GM12865 (cell line): ENCODE measurements around the gene KCTD1.

ENCODE experiments used
- DNase-seq: peaks from one replicate; pipeline ENCODE4 v3.0.0; 2010; ENCODE audit warnings: low read depth
- H3K4me3 ChIP-seq: 2 replicates; pipeline ENCODE4 v1.5.1; 2011; ENCODE audit warnings: mild to moderate bottlenecking, low read depth, low read length, control low read depth
- CTCF ChIP-seq: IDR thresholded peaks from 2 replicates; pipeline ENCODE4 v1.5.1; 2011; ENCODE audit warnings: low read length, control low read depth, low read depth, inconsistent platforms; ENCODE audit not compliant: insufficient read depth; ENCODE audit errors: missing control alignments

Gene KCTD1

GRCh38 chr18:26521617-26522016, 26.7 kb downstream of the KCTD1 start:
- TF ChIP-seq CTCF, result no peak
- DNase-seq, result no peak
- no peak overlapping the region for H3K4me3 ChIP-seq

GRCh38 chr18:26520974-26521373, 27.4 kb downstream of the KCTD1 start:
- H3K4me3 ChIP-seq, result no peak overlapping the region
- no peak for TF ChIP-seq CTCF
- no peak for DNase-seq

GRCh38 chr18:26519114-26519513, 29.2 kb downstream of the KCTD1 start:
- TF ChIP-seq CTCF, result no peak
- no peak for DNase-seq

GRCh38 chr18:26516964-26517363, 31.4 kb downstream of the KCTD1 start:
- DNase-seq, result no peak
- no peak overlapping the region for H3K4me3 ChIP-seq
- no peak for TF ChIP-seq CTCF

More at GRCh38 chr18:26519114-26519513, 29.2 kb downstream of the KCTD1 start:
- no peak overlapping the region for H3K4me3 ChIP-seq

- no peak for DNase-seq
- no peak for TF ChIP-seq CTCF
- no peak overlapping the region for H3K4me3 ChIP-seq
Observed at GRCh38 chr18:26515643-26516487, 32.5 kb downstream of the KCTD1 start.

- no peak for TF ChIP-seq CTCF
- DNase-seq, result no peak
- H3K4me3 ChIP-seq, result no peak overlapping the region
Observed at GRCh38 chr18:26511339-26512071, 36.8 kb downstream of the KCTD1 start.
